Osteocyte (in vitro differentiated cells): ENCODE measurements around the gene PRM3. TPM values are rescaled to one million over a fixed set of nuclear protein-coding genes. Genes with fewer than 3 reads are reported as not detected.

Experiments used
- DNase-seq: peaks from one replicate; pipeline ENCODE4 v3.0.0; 2021; ENCODE audit warnings: mixed read lengths; ENCODE audit not compliant: unreplicated experiment; ENCODE audit errors: extremely low spot score
- H3K27ac Mint-ChIP-seq: one replicate; pipeline ENCODE4 v1.8.0; 2021; ENCODE audit warnings: mild to moderate bottlenecking, mixed read lengths; ENCODE audit not compliant: unreplicated experiment
- H3K27me3 Mint-ChIP-seq: one replicate; pipeline ENCODE4 v1.8.0; 2021; ENCODE audit warnings: mixed read lengths; ENCODE audit not compliant: unreplicated experiment
- H3K36me3 Mint-ChIP-seq: one replicate; pipeline ENCODE4 v1.8.0; 2021; ENCODE audit warnings: mixed read lengths; ENCODE audit not compliant: unreplicated experiment
- H3K4me1 Mint-ChIP-seq: one replicate; pipeline ENCODE4 v1.8.0; 2021; ENCODE audit warnings: mixed read lengths; ENCODE audit not compliant: unreplicated experiment
- H3K4me3 Mint-ChIP-seq: one replicate; pipeline ENCODE4 v1.8.0; 2021; ENCODE audit warnings: mild to moderate bottlenecking, moderate library complexity, mixed read lengths; ENCODE audit not compliant: unreplicated experiment
- H3K9me3 Mint-ChIP-seq: one replicate; pipeline ENCODE4 v1.8.0; 2021; ENCODE audit warnings: mixed read lengths; ENCODE audit not compliant: unreplicated experiment
- total RNA-seq: library from RNA; stranded (reverse); gene quantifications from 2 replicates; pipeline ENCODE4 v1.2.1, GENCODE V29; 2021
- TF ChIP-seq, protein P1 (sequence below): fragments of 200-600 bp; sonication (generic); IDR thresholded peaks from 2 replicates; pipeline ENCODE4 v1.5.0; 2021; ENCODE audit warnings: antibody characterized with exemption, mild to moderate bottlenecking, moderate library complexity

The PRM3 gene
- total RNA-seq, 1 donor from 2014 or later, result not detected

DNA sequence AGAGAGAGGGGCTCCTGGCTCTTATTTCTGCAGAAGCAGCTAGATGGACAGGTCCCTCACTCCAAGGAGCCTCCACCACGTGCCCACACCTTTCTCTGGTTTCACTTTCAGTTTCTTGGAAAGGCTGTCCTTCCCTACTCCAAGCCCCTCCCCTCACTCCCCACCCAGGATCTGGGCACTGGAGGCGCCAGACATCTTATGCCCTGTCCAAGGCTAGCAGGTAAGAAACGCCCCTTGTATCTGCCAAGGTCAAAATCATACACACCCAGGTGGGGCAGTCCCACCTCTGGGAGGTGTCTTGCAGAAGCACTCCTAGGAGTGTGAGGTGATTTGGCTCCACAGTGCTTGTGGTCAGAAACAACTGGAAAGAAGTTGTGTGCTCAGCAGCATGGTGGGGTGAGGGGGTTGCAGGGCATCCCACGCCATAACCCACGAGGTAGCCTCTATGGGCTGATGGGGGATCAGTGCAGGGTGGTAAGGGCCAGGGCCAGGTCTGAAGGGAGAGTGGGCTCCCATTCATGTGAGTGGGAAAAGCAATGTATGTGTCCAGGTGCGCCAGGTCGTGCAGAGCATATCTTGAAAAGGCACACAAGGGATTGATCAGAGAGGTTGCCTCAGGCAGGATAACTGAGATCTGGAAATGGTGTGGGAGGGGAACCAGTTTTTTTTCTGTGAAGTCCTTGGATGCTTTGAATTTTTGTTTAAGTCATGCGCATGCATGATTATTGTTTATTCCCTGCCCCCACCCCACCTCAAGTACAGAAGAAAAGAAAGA, 39.5 kb upstream of the PRM3 start:
- TF ChIP-seq, protein P1, sequence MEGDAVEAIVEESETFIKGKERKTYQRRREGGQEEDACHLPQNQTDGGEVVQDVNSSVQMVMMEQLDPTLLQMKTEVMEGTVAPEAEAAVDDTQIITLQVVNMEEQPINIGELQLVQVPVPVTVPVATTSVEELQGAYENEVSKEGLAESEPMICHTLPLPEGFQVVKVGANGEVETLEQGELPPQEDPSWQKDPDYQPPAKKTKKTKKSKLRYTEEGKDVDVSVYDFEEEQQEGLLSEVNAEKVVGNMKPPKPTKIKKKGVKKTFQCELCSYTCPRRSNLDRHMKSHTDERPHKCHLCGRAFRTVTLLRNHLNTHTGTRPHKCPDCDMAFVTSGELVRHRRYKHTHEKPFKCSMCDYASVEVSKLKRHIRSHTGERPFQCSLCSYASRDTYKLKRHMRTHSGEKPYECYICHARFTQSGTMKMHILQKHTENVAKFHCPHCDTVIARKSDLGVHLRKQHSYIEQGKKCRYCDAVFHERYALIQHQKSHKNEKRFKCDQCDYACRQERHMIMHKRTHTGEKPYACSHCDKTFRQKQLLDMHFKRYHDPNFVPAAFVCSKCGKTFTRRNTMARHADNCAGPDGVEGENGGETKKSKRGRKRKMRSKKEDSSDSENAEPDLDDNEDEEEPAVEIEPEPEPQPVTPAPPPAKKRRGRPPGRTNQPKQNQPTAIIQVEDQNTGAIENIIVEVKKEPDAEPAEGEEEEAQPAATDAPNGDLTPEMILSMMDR, result no peak
- Mint-ChIP-seq H3K36me3 (no peaks in the 10 kb centered on the region), H3K4me3 (no peak overlapping the region), H3K27ac (no peak overlapping the region), H3K4me1 (peaks cover 45% of the 10 kb centered on the region), H3K9me3 (no peaks in the 10 kb centered on the region), H3K27me3 (no peaks in the 10 kb centered on the region)
- no peak for DNase-seq

DNA sequence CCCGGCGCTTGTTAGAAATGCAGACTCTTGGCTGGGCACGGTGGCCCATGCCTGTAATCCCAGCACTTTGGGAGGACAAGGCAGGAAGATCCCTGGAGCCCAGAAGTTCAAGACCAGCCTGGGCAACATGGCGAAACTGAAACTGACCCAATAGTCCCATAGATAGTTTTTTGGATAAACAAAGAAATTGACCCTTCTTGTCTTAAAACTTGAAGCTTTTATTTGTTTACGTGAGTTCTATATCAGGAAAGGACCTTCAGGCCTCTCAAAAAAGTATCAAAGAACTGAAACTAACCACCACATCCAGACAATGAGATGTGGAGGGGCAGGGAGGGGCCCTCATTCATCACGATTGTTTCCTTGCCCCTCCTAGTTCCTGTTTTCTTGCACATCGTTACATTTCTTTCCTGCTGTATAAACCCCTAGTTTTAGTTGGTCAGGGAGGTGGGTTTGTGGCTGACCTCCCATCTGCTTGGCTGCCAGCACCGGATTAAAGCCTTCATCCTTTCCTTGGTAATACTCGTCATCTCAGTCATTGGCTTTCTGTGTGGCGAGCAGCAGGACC, 37.6 kb upstream of the PRM3 start:
- Mint-ChIP-seq H3K4me3 (no peak overlapping the region), H3K27ac (no peak overlapping the region), H3K4me1 (peaks cover 36% of the 10 kb centered on the region), H3K36me3 (no peaks in the 10 kb centered on the region), H3K9me3 (no peaks in the 10 kb centered on the region), H3K27me3 (no peaks in the 10 kb centered on the region)
- TF ChIP-seq, protein P1, result no peak
- DNase-seq, result no peak

DNA sequence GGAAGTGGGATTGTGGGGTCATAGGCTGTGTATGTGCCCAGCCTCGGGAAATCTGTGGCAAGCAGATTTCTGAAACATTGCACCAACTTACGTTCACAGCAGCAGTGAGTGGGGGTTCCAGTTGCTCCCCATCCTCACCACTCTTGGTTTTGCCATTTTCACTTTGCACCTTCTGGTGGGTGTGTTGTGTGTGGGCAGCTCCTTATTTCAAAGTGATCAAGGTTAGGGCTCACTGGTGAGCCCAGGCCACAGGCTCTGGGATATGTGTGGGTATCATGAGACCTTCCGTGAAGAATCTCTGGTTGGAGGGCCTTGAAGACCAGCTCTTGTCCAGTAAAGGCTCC, 37.2 kb upstream of the PRM3 start:
- no peaks in the 10 kb centered on the region for H3K27me3 Mint-ChIP-seq
- no peaks in the 10 kb centered on the region for H3K9me3 Mint-ChIP-seq
- H3K4me3 Mint-ChIP-seq, result no peak overlapping the region
- no peak for DNase-seq
- H3K27ac Mint-ChIP-seq, result no peak overlapping the region
- TF ChIP-seq, protein P1, result no peak
- no peaks in the 10 kb centered on the region for H3K36me3 Mint-ChIP-seq
- peaks cover 34% of the 10 kb centered on the region for H3K4me1 Mint-ChIP-seq

DNA sequence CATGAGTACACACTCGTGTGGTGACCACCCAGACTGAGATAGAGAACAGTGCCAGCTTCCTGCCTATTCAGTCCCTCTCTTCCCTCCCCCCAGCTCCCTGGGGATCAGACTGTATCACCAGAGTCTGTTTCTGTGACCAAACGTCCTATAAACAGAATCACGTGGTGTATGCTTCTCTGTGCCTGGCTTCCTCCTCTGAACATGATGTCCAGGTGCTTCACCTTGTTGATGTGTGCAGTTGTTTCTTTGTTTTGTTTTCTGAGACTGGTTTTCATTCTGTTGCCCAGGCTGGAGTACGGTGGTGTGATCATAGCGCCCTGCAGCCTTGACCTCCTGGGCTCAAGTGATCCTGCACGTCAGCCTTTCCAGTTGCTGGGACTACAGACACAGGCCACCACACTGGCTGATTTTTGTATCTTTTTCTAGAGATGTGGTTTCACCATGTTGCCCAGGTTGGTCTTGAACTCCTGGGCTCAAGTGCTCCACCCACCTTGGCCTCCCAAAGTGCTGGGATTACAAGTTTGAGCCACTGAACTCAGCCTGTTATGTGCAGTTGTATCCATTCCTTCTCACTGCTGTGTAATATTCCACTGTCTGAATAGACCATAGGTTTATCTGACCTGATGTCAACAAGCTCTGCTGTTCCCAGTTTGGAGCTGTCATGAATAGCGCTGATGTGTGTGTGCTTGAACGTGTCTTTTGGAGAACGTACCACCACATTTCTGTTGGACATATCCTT, 36.6 kb upstream of the PRM3 start:
- DNase-seq, result no peak
- H3K27ac Mint-ChIP-seq, result no peak overlapping the region

More for the DNA sequence above, 36.6 kb upstream of the PRM3 start:
- Mint-ChIP-seq H3K4me3 (no peak overlapping the region), H3K27me3 (no peaks in the 10 kb centered on the region), H3K9me3 (no peaks in the 10 kb centered on the region), H3K4me1 (peaks cover 29% of the 10 kb centered on the region), H3K36me3 (no peaks in the 10 kb centered on the region)
- TF ChIP-seq, protein P1, result no peak
